Smooth muscle cell (in vitro differentiated cells): Measurements from ENCODE around the gene ZNF469. TPM values are rescaled to one million over a fixed set of nuclear protein-coding genes. Genes with fewer than 3 reads are reported as not detected.

Source experiments
- DNase-seq: peaks from one replicate; lab custom pipeline; 2025; ENCODE audit not compliant: unreplicated experiment; lab: John Stamatoyannopoulos, UW
- H2AFZ ChIP-seq: fragments of 200-600 bp; sonication (generic); 2 replicates; pipeline ENCODE4 v1.6.0; 2016; ENCODE audit warnings: antibody characterized with exemption, low read depth, mild to moderate bottlenecking
- H3F3A ChIP-seq: fragments of 200-600 bp; sonication (generic); 2 replicates; pipeline ENCODE4 v1.6.0; 2017; ENCODE audit warnings: antibody characterized with exemption, low read depth
- H3K27ac ChIP-seq: fragments of 200-600 bp; sonication (generic); 2 replicates; pipeline ENCODE4 v1.5.1; 2016; ENCODE audit warnings: low read depth, mild to moderate bottlenecking
- H3K27me3 ChIP-seq: fragments of 200-600 bp; sonication (generic); 2 replicates; pipeline ENCODE4 v1.6.1; 2016; ENCODE audit warnings: low read depth, mild to moderate bottlenecking
- H3K36me3 ChIP-seq: fragments of 200-600 bp; sonication (generic); 2 replicates; pipeline ENCODE4 v1.5.1; 2016; ENCODE audit warnings: low read depth
- H3K4me1 ChIP-seq: fragments of 200-600 bp; sonication (generic); 2 replicates; pipeline ENCODE4 v1.5.1; 2016; ENCODE audit warnings: low read depth
- H3K4me2 ChIP-seq: fragments of 200-600 bp; sonication (generic); 2 replicates; pipeline ENCODE4 v1.6.0; 2016; ENCODE audit warnings: mild to moderate bottlenecking
- H3K4me3 ChIP-seq: fragments of 200-600 bp; sonication (generic); 2 replicates; pipeline ENCODE4 v1.5.1; 2016; ENCODE audit warnings: mild to moderate bottlenecking
- H3K79me2 ChIP-seq: fragments of 200-600 bp; sonication (generic); 2 replicates; pipeline ENCODE4 v1.6.0; 2016; ENCODE audit warnings: low read depth, mild to moderate bottlenecking
- H3K9ac ChIP-seq: fragments of 200-600 bp; sonication (generic); 2 replicates; pipeline ENCODE4 v1.6.0; 2016; ENCODE audit warnings: low read depth
- H3K9me3 ChIP-seq: fragments of 200-600 bp; sonication (generic); replicated peaks from 2 replicates; pipeline ENCODE4 v1.5.1; 2016; ENCODE audit warnings: low read depth
- H4K20me1 ChIP-seq: fragments of 200-600 bp; sonication (generic); 2 replicates; pipeline ENCODE4 v1.6.0; 2016; ENCODE audit warnings: low read depth
- WGBS: methylation state at CpG from one replicate; pipeline ENCODE4 v1.1.7; 2016; ENCODE audit warnings: low lambda C conversion rate; 5-methylcytosine and 5-hydroxymethylcytosine counted together
- polyA plus RNA-seq: library from polyadenylated mRNA; unstranded; fragments of >200 nt; fragmentation: Nextera tagmentation; extraction: Ambion mirVana; gene quantifications from 2 replicates; pipeline ENCODE4 v1.2.1, GENCODE V29; 2016
- total RNA-seq: library from RNA; depleted of rRNA; stranded (reverse); fragments of >200 nt; gene quantifications from 2 replicates; pipeline ENCODE4 v1.2.3, GENCODE V29; 2014
- TF ChIP-seq, protein P1 (sequence below): fragments of 200-600 bp; sonication (generic); IDR thresholded peaks from 2 replicates; pipeline ENCODE4 v1.5.1; 2017; ENCODE audit warnings: borderline replicate concordance, mild to moderate bottlenecking, antibody characterized with exemption; ENCODE audit not compliant: insufficient read depth, poor library complexity, severe bottlenecking

The ZNF469 gene
- total and polyA plus RNA-seq, 2 experiments from 2014 or later, result 5.0 to 6.2 TPM

DNA sequence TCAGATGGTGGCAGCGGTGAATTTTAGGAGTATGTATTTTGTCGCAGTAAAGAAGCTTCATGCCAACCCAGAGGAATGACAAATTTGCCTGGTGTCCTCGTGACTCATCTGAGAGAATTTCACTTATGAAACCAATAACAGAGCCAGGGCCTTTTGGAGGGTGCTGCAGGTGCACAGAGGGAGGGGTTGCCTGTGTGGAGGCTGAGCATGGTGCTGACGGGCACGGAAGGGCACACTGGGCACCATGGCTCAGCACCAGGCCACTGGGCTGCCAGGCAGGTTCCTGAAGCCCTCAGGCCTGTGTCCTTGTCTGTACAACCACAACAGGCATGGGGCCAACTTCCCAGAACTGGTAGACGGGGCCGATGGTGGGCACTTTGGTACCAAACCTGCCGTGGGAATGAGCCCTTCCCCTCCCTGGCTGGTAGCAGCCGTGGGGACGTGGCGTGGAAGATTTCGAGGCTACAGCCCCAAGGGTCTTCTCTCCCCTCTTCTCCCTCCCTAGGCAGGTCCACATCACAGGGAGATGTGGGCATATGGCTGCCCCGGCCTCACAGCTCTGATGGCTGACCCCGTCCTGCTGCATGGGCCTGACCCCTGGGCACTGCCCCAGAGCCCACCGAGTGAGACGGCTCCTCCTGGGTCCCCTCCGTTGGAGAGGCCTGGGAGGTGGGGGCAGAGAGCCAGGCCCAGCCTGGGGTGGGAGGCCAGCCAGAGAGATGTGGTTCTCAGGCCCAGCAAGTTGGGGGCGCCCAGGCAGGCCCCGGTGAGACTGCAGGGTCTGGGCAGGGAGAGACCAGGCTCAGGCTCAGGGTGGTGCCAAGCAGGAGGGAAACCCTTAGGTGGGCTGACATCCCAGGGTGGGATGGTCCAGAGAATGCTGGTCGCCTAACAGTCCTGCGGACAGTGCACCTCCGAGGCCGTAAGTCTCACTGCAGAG lies 30.2 kb upstream of the ZNF469 start:
- no peaks in the 10 kb centered on the region for H3F3A ChIP-seq
- H3K36me3 ChIP-seq, result no peaks in the 10 kb centered on the region
- no peak overlapping the region for H3K27ac ChIP-seq
- H4K20me1 ChIP-seq, result no peaks in the 10 kb centered on the region
- TF ChIP-seq, protein P1, sequence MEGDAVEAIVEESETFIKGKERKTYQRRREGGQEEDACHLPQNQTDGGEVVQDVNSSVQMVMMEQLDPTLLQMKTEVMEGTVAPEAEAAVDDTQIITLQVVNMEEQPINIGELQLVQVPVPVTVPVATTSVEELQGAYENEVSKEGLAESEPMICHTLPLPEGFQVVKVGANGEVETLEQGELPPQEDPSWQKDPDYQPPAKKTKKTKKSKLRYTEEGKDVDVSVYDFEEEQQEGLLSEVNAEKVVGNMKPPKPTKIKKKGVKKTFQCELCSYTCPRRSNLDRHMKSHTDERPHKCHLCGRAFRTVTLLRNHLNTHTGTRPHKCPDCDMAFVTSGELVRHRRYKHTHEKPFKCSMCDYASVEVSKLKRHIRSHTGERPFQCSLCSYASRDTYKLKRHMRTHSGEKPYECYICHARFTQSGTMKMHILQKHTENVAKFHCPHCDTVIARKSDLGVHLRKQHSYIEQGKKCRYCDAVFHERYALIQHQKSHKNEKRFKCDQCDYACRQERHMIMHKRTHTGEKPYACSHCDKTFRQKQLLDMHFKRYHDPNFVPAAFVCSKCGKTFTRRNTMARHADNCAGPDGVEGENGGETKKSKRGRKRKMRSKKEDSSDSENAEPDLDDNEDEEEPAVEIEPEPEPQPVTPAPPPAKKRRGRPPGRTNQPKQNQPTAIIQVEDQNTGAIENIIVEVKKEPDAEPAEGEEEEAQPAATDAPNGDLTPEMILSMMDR, result no peak
- no peaks in the 10 kb centered on the region for H3K79me2 ChIP-seq
- H2AFZ ChIP-seq, result no peak overlapping the region
- no peak overlapping the region for H3K4me2 ChIP-seq
- H3K9me3 ChIP-seq, result no peaks in the 10 kb centered on the region
- H3K9ac ChIP-seq, result no peak overlapping the region
- 96% methylated on average over 23 of the region's 23 CpGs for WGBS
- DNase-seq, result no peak
- no peaks in the 10 kb centered on the region for H3K4me1 ChIP-seq
- no peak overlapping the region for H3K4me3 ChIP-seq
- no peaks in the 10 kb centered on the region for H3K27me3 ChIP-seq

DNA sequence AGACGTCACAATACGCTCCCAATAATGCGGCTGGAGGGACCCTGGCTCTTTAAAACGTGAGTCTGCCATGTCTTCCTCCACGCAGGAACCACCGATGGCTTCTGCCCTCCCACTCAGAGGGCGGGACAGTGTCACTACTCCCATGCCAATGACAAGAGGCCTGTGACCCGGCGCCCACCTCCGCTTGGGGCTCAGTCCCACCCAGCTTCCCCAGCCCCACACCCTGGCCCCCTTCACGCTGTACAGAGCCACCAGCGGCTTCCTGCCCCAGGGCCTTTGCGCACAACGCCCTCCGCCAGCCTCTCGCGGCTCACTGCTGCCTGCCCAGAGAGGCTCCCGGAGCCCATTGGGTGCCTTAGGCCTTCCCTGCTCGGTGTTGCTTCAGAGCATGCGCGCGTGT lies 29.5 kb upstream of the ZNF469 start:
- no peak overlapping the region for H3K4me3 ChIP-seq
- H2AFZ ChIP-seq, result no peak overlapping the region
- no peaks in the 10 kb centered on the region for H4K20me1 ChIP-seq
- H3F3A ChIP-seq, result no peaks in the 10 kb centered on the region
- no peak for DNase-seq
- H3K36me3 ChIP-seq, result no peaks in the 10 kb centered on the region
- H3K27me3 ChIP-seq, result no peaks in the 10 kb centered on the region
- no peak overlapping the region for H3K27ac ChIP-seq
- no peaks in the 10 kb centered on the region for H3K4me1 ChIP-seq
- H3K79me2 ChIP-seq, result no peaks in the 10 kb centered on the region
- no peak overlapping the region for H3K9ac ChIP-seq
- WGBS, result 91% methylated on average over 22 of the region's 22 CpGs
- no peaks in the 10 kb centered on the region for H3K9me3 ChIP-seq
- TF ChIP-seq, protein P1, result no peak
- no peak overlapping the region for H3K4me2 ChIP-seq

DNA sequence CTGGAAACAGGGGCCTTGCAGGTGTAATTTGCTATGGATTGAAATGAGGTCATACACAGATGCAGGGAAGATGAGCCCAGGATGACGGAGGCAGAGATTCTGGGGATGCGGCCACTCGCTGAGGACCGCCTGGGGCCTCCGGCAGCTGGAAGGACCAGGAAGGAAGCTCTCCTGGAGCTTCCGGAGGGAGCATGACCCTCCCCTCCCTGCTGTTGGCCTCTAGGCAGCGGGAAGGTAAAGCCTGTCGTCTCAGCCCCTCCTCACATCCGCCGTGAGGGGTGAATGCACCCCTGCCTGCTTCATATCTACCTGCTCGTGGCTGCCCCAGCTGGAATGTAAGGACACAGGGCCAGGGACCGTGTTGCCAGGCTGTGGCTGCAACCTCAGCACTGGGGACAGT lies 29.1 kb upstream of the ZNF469 start:
- H4K20me1 ChIP-seq, result no peaks in the 10 kb centered on the region
- H3K9me3 ChIP-seq, result no peaks in the 10 kb centered on the region
- TF ChIP-seq, protein P1, result no peak
- H3K9ac ChIP-seq, result no peak overlapping the region
- no peaks in the 10 kb centered on the region for H3F3A ChIP-seq
- DNase-seq, result no peak
- no peaks in the 10 kb centered on the region for H3K36me3 ChIP-seq
- no peak overlapping the region for H3K4me2 ChIP-seq
- 88% methylated on average over 12 of the region's 12 CpGs for WGBS
- H3K4me1 ChIP-seq, result no peaks in the 10 kb centered on the region
- H3K4me3 ChIP-seq, result no peak overlapping the region
- H2AFZ ChIP-seq, result no peak overlapping the region
- no peak overlapping the region for H3K27ac ChIP-seq
- H3K27me3 ChIP-seq, result no peaks in the 10 kb centered on the region
- H3K79me2 ChIP-seq, result no peaks in the 10 kb centered on the region
